NCI-H2196 (cell line): ENCODE measurements around the gene VAV2.
"Not testable (repeated sequence)": the region's sequence is repeated elsewhere in the genome, so short reads cannot be mapped to it uniquely, and the experiment has no call there.

Experiments used
- DNase-seq: peaks from one replicate; lab custom pipeline; 2025; ENCODE audit not compliant: unreplicated experiment; lab: John Stamatoyannopoulos, UW

The VAV2 gene

DNA sequence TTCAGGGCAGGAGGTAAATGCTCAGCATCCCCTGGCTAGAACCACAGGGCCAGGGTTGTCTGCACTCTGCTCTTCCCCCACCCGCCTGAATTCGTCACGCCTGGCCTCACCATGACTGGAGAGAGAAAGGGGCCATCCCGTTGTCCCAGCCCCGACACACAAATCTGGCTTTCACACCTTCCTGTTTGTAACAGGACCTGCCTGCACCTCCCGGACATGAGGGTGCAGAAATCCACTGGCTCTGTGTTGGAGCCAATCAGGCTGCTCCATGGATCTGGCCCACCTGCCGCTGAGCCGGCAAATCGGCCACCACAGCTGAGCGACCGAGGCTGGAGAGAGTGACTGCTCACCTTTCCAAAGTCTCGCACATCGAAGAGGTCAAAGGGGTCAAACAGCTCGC is 53.4 kb downstream of the VAV2 start:
- DNase-seq = no peak

- DNase-seq = no peak
These were observed 54.0 kb downstream of the VAV2 start for GRCh38 chr9:133938086-133938485.

- DNase-seq = no peak
These were observed 55.0 kb downstream of the VAV2 start for GRCh38 chr9:133937120-133937519.

DNA sequence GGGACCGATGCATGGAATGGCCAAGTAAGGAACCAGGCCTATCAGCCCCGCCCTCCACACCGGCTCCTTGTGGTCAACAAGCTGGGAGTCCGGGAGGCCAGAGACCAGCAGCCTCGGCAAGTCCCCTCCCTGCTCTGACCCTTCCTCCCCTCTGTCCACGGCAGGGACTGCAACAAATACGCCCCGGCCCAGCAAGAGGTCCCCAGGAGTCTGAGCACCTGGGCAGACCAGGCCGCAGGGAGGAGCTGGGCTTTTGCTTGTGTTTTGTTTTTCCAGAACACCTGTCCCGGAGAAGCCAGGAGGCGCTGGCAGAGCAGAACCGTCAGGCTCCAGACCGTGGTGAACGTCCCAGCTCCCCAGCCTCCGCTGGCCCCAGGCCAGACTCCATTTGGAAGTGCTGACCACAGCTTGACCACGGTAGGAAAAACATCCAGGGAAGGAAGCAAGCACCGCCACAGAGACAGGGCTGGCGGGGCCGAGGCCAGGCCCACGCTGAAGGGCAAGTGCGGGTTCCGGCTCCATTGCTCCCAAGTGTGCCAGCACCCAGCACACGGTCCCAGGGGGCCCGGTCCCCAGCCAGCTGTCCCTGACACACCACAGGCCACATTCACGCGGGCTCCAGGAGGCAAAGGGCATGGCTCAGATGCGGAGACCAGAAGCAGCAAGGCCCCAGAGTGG is 56.7 kb downstream of the VAV2 start:
- DNase-seq = peak; percentile 62

DNA sequence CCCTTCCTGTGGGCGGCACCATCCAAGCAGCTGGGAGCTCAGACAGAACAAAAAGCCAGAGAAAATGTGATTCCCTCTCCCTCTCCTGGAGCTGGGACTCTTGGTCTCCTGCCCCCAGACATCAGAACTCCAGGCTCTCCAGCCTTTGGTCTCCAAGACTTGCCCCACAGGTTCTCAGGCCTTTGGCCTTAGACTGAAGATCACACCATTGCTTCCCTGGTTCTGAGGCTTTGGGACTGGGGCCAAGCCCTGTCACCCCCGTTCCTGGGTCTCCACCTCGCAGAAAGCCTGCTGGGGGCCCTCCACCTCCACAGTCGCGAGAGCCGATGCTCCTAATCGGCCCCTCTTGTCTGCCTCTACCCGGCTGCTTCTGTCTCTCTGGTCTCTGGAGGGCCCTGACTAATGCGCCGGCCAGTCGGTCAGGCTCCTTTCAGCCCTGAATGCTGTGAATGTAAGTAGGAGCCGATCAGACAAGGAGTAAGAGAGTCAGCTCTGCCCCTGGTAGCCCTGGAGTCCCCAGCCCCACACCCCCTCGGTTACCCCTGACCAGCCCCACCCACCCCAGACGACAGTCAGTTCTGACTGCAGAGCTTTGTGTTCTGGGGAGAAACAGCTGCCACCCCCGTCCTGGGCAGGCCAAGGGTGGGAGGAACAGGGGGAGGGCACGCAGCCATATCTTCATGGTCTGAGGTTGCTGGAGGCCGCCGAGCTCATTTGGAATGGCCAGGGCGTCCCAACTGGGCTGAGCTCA is 57.5 kb downstream of the VAV2 start:
- DNase-seq = no peak

- DNase-seq = no peak
These were observed 58.6 kb downstream of the VAV2 start for GRCh38 chr9:133933426-133934026.

GRCh38 chr9:133932633-133933032 is 59.5 kb downstream of the VAV2 start:
- DNase-seq = peak; percentile 72

DNA sequence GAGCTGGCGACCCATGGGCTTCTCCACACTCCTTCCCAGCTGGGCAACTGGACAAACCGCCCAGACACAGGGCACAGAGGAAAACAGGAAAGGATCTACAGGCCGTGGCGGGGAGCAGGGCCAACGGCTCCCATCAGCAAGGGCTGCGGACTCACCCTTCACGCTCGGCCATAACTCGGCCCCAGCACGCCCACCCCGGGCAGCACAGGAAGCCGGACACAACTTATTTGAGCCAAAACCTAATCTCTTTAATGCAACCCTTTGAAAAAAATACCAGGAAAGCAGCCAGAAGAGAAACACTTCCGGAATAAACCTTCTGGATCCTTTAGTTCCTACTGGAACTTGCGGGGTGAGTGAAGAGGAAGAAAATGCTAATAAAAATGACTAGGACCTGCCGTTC is 59.9 kb downstream of the VAV2 start:
- DNase-seq = no peak

DNA sequence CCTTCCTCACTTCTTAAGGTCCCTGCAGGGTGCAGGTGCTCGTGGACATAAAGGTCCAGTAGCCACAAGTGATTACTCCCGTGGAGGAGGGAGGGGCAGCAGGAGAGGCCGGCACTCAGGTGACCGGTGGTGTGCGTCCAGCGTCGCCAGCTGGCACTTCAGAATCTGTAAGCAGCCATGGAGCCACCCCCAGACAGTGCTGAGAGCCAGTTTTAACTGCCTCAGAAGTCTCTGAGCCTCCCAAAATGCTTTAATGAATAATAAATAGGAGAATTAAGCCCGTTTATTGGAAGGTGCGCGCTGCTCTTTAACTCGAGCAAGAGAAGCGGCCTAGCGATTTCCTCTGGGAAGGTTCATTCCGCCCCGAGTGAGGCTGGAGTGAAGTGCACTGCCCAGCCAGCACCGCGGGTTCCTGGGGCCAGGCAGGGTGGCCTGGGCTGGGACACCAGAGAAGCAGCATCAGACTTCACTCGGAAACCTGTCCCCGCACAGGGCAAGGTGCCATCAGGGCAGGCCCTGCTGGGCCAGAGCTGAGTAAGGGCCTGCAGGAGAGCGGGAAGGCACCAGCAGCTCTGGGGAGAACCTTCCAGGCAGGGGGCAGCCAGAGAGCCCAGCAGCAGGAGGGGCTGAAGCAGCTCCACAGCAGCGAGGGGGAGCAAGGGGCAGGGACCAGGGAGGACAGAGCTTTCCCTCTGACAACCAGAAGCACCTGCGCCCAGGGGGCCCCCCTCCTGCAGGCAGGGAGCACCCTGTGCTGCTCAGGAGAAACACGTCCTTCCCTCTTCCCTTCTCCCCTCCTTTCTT is 61.2 kb downstream of the VAV2 start:
- peak; percentile 57 for DNase-seq

DNA sequence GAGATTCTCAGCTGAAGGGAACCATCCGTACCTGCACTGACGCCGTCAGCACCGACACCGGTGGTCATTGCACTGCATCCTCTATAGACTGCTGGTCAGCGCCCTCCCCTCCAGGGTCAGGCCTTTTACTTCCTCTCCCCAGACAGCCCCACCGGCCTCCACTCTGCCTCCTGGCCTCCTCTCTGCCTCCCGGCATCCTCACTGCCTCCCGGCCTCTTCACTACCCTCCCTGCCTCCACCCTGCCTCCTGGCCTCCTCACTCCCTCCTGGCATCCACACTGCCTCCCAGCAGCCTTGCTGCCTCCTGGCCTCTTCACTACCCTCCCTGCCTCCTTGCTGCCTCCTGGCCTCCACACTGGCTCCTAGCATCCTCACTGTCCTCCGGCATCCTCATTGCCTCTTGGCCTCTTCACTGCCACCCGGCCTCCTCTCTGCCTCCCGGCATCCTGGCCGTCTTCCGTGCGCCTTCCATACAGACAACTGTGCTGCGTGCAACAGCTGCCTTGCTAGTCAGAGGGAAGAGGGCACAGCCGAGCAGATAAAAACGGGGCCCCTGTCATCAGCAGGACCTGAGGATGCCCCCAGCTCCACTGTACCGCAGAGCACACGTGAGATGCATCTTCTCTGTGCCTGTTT is 62.0 kb downstream of the VAV2 start:
- no peak for DNase-seq

DNA sequence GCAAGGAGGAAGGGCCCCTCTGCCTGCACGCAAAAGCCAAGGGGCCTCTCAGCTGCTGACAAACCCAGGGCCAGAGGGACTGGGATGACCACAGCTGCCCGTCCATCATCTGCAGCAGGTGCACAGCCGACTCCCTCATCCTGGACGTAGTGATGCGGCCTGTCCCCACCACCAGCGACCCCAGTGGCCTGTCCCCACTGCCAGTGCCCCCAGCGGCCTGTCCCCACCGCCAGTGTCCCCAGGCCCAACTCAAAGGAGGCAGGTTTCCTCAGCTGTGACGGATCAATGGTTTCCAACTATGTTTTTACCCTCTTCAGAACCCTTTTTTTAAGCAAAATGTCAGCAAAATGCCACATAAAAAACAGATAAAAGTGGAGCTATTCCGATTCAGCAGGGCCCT is 62.5 kb downstream of the VAV2 start:
- no peak for DNase-seq

GRCh38 chr9:133928248-133928764 is 63.8 kb downstream of the VAV2 start:
- DNase-seq = no peak

GRCh38 chr9:133927041-133927440 is 65.1 kb downstream of the VAV2 start:
- no peak for DNase-seq

GRCh38 chr9:133926165-133926856 is 65.8 kb downstream of the VAV2 start:
- DNase-seq = no peak

DNA sequence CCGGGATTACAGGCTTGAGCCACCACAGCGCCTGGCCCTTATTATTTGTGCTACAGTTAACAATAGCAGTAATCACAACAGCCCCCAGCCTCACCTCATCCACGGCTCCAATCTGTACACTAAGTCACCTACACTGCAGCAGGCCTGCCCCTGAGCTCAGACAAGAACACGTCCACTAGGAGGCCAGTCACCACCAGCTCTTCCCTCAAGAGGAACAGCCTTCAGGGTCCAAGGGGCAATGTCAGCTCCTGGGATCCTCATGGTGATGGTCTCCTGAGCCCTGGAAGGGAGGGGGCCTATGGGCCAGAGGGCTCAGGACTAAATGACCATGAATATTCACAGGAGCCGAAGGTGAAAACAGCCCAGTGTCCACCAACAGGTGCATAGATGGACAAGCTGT is 67.7 kb downstream of the VAV2 start:
- no peak for DNase-seq

GRCh38 chr9:133923608-133924007 is 68.5 kb downstream of the VAV2 start:
- not testable (repeated sequence) for DNase-seq

DNA sequence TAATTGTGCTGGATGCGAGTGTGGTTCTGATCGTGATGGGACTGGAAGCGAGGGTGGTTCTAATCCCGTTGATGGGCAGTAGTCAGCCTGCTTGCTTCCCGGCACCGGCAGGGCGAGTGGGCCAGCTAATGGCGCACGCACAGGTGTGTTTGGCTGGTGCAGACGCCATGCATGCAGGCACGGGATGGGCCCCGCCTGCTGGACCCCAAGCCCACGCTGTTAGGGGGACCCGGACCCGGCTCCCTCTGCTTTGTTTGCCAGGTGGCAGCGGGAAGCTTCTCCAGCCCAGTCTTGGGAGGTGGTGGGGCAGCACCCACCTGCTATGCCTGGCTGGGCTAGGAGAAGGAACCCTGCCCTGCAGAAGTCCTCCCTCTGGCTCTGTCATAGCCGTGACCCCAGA is 70.3 kb downstream of the VAV2 start:
- DNase-seq = no peak

- DNase-seq = no peak
These were observed 71.7 kb downstream of the VAV2 start for GRCh38 chr9:133920471-133920870.

DNA sequence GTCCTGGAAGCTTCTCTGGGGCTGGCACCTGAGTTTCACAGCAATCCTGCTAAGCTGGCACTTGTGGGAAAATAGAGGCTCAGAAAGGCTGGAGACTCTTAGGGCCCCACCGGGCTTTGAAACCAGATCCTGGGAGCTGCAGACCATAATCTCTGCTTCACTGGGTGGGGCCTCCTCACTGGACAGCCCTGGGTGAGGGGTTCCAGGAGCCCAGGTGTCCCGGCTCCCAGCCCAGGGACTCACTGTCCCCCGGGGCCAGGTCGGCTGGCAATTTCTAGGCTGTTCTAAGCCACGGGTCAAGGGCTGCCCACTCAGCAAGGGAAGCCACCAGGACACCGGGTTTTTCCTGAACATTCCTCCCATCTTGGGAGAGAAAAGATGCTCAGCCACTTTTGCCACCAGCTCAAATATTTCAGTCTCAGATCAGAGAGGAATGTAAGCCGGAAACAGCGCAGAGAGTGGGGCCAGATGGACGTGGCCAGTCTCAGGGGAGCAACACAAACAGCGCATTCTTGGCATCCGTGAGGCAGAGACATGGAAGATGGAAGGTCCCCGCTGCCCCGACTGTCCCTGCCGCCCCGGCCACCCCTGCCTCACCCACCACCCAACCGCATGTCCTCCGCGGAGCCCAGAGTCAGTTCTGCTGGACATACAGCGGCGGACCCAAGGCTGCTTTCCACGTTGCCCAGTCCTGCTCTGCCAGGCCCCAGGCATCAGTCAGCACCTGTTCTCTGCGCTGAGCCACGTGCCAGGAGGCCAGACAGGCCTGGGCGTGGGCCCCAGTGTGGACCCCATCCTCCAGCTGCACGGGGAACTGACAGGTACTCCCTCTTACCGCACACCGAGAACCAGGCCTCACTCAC is 72.6 kb downstream of the VAV2 start:
- DNase-seq = no peak
